ENCODE data around the gene MAGOHB.
"Not testable (repeated sequence)": the region's sequence is repeated elsewhere in the genome, so short reads cannot be mapped to it uniquely, and the experiment has no call there.

The MAGOHB gene

DNA sequence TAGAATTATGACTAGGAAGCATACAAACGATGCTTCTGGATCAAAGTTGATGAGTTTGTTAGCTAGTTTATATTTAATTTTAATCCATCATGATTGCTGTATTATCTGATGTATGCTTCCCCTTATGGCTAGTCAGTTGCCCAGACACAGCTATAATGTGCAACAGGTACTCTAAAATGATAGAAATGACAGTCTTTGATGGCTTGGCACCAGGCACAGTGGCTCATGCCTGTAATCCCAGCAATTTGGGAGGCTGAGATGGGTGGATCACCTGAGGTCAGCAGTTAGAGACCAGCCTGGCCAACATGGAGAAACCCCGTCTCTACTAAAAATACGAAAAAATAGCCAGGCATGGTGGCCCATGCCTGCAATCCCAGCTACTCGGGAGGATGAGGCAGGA is 2.2 kb downstream of the MAGOHB start:
- not testable (repeated sequence) for DNase-seq

DNA sequence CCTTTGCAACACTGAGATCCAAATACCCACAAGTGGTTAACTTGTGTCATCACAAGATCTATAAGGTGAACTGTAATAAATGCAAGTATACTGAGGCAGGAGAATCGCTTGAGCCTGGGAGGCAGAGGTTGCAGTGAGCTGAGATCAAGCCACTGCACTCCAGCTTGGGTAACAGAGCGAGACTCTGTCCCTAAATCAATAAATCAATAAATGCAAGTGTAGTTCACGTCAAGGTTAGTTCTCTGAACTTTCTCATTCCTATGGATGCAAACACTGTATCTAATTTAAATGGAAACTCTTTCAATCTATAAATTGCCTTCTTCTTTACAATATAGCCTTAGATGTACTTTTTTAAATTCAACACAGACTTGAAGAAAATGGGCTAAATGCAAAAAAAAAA is 3.2 kb downstream of the MAGOHB start:
- no peak for DNase-seq

DNA sequence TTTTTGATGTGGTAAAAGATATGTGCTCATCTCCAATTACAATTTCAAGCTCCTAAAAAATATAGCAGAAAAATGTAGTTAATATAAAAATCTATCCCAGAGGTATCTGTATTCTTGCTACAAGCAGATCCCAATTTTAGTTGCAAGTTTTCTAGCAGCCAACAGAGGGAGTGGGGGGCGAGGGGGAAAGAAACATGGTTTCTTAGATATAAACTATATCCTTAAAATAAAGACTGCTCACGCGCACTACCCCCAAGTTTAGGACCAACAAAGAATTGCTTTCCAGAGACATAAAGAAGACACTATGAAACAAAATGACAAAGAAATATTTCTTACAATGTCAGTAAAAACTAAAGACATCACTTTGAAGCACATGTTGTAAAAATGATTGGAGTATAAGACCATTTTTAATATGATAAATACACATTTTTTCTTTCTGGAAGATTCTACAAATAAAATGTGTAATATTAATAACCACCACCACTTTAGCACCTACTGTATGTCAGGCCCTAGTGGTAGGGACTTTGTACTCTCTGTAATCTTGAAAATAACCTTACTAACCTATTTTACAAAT is 5.4 kb downstream of the MAGOHB start:
- no peak for DNase-seq

DNA sequence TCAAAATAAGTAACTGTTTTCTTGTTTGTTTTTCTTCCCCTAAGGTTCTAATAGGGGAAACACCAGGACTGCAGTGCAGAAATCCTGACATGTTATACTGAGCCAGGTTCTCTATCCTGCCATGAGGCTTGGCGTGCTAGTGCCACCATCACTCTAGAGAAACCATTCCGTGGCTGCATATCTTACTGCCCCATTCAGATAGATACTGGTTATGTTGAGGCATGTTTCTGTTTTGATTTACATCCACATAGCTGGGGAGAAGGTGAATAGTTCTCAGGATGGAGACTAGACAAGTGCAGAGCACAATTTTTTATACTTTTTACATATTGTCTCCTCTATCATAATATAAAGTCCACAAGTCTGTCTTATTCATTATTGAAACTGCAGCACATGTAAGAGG is 11.5 kb downstream of the MAGOHB start:
- no peak for DNase-seq

DNA sequence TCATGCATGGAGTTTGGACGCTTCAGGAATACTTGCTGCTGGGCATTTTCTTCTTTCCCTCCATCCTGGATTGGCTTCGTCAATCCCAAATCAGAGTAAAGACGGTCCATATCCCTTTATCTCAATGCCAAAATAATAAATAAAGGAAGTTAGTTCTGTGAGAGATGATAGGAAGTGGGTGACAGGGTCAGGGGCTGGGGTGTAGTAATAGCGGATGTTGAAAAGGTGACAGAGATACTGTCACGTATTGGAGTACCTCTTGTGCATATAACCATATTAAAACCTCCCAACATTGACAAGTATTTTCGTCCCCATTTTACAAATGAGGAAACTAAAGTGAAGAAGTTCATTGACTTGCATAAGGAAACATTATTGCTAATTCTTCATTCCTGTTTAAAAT is 12.4 kb downstream of the MAGOHB start:
- DNase-seq: no peak

DNA sequence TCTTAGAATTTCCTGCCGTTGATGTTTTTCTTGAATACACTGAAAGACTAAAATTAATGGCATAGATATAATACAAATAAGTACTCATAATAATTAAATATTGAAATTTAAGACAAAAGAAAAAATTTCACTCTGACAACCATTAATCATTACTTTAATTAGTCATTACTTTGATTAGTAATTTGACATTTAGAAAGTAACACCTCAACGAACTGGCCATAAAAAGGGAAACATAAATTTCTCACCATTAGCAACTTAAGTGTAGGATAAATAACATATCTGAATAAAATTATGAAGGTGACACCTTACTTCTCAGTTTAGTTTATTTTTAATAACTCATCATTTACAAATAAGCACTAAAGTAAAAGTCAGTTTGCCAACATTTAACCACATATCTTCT is 17.5 kb downstream of the MAGOHB start:
- DNase-seq: no peak

DNA sequence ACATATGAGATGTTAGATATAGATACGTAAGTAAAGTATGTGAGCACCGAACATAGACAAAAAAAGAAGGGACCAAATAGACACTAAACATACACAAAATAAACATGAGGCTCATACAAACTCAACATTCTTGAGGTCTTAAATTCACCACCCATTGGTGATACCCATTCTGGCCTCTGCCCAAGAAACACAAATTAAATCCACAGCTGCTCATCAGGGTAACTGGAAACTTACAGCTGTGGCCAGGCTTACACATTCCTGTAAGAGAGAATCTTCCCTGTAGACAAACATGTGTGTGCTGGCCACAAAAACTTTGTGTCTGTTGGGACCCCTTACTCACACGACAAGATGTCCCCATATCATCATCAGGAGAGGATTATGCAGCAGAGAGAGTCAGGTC is 22.4 kb downstream of the MAGOHB start:
- DNase-seq: no peak

DNA sequence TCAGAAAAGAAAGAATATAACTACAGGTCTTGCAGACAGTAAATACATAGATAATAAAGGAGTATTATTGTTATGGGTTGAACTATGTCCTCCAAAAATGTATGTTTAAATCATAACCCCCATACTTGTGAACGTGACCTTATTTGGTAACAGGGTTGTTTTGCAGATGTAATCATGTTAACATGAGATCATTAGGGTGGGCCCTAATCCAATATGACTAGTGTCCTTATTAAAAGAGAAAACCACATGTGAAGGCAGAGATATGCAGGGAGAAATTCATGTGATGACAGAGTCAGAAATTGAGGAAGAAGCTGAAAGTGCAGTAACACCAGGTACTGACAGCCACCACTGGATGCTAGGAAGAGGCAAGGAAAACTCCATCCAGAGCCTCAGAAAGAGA is 29.0 kb downstream of the MAGOHB start:
- DNase-seq: no peak

DNA sequence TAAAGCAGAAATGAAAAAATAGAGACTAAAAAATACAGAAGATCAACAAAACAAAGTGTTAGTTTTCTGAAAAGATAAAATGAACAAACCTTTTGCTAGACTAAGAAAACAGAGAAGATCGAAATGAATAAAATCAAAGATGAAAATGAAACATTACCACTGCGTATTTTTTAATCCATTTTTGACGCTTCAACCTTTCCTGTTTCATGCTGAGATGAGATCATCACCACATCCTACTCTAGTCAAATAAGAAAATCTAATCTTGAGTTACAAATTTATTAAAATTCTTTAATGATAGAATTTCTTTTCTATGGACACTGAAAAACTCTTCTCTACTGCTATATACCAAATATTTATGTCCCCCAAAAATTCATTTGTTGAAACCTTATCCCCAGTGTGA is 30.7 kb downstream of the MAGOHB start:
- no peak for DNase-seq

DNA sequence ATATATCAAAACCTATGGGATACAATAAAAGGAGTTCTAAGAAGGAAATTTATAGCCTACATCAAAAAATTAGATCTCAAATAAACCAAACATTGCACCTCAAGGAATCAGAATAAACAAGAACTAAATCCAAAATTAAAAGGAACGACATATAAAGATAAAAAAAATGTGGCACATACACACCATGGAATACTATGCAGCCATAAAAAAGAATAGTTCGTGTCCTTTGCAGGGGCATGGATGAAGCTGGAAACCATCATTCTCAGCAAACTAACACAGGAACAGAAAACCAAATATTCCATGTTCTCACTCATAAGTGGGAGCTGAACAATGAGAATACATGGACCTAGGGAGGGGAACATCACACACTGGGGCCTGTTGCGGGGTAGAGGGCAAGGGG is 31.3 kb downstream of the MAGOHB start:
- not testable (repeated sequence) for DNase-seq

DNA sequence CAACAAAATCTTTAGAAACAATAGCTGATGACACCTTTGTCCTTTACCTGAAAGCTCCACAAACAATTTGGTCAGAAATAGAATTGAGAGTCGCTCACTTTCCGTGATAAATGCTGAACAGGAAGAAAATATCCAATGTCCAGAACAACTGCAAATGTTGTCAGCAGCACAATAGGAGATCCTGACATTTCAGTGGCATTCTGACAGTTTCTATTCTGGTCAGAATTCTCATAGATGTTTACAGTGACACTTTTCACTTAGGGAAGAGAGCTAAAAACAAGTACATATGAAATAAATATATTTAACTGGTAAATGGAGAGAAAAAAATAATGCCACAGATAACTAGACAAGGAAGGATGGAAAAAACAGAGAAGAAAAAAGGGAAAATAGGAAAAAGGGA is 39.1 kb downstream of the MAGOHB start:
- DNase-seq: no peak

DNA sequence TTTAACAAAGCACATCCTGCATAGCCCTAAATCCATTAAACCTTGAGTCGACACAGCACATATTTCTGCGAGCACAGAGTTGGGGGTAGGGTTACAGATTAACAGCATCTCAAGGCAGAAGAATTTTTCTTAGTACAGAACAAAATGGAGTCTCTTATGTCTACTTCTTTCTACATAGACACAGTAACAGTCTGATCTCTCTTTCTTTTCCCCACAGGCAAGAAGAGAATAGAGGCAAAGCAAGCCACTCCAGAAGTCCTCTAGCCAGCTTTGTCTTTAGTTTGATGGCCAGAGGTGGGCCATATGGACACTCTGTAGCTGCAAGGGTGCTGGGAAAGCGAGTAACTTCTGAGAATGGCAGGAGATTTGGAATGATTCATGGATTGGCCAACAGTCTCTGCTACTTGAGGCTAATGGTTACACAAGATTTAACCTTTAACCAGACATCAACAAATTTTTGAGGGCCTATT is 41.4 kb downstream of the MAGOHB start:
- not testable (repeated sequence) for DNase-seq

DNA sequence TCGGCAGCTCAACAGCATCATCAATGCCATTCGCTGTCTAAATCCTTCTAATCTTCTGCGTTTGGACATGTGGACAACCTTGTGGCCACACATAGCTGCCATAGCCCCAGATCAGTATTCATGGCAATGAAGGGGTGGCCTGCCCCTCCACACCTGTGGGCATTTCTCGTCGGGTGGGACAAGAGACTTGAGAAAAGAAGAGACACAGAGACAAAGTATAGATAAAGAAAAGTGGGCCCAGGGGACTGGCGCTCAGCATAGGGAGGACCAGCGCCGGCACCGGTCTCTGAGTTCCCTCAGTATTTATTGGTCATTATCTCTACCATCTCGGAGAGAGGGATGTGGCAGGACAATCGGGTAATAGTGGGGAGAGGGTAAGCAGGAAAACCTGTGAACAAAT is 42.3 kb downstream of the MAGOHB start:
- no peak for DNase-seq

DNA sequence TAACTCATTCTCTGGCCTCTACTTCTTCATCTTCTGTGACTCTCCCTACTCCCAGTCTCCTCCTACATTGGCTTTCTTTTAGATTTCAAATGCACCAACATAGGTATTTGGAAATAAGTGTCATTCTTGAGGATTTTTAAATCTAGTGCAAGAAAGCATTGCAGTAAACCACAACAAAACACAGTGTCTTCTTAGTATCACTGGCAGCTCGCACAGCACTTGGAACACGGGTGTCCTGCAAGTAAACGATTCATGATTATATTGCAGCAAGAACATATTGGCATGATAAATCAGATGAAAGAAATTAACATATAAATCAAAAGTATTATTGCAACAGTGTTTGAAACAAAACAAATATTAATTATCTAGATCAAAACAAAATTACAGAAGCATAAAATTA is 45.6 kb downstream of the MAGOHB start:
- DNase-seq: no peak

DNA sequence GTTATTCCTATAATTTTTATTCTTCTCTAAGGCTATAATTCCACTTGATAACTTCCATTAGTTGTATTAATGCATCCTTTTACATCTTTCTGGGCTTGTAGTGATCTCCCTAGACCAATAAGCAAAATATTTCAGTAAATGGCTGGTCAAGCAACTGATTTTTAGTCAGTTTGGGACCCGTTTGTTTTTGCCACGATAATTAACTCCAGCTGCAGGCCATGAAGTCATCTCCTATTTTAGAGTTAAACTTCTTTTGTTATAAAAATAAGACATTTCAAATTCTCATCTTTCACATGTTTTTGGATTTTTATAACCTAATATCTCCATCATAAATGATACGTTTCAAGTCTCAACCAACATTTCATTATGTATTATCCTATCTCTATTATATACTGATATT is 49.4 kb downstream of the MAGOHB start:
- no peak for DNase-seq

DNA sequence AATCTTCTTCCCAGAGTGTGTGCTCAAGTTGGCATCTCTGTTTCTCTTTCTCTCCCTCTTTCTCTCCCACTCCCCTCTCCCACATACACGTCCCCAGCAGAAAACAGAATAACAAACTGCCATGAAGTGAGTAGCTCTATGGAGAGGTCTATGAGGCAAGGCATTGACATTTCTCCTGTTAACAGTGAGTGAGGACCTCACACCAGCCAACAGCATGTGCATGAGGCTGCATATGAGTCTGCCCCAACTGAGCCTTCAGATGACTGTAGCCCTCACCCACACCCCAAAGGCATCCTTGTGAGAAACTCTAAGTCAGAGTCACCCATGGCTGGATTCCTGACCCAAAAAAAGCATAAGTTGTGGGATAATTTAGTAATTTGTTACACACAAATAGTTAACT is 50.4 kb downstream of the MAGOHB start:
- no peak for DNase-seq

DNA sequence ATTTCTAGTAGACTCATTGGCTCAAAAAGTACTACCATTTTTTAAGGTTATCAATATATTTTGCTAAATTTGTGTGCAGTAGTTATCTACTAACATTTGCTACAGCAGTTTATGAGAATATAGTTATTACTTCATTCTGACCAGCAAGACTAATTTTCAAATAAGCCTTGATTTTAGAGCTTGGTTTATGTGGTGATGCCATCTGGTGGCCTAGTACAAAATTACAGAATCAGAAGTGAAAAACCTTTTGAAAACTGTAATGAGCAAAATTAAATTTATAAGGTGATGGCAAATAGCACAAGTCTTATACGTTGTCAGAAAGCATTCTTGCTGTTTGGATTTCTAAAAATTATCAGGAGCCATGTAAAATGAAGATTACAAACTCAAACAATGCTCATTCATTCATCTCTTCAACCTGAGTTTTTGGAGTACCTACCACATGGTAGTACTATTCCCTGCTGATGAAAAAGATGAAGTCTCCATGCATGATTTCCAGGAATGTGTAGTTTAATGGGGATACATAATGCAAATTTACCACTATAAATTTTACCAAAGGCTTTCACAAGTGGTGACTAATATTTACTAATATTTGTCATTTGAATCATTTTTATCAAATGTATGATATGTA is 51.0 kb downstream of the MAGOHB start:
- no peak for DNase-seq

DNA sequence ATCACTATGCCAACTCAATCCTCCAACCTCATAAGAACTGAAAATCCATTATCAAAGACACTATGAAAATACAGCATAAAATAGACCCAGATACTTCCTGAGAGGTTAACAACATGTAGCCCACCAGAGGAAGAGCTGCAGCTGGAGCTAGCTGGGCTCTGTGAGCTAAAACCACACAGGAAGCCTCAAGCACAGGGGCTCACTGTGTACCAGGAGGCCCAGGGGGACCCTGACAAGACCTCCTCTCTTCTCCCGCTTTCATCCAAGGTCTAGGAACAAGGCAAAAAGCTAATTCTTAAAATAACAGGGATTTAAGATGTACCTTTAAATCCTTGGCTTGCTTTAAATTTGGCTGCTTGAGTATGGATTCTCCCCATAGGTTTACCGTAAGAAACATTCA is 54.2 kb downstream of the MAGOHB start:
- no peak for DNase-seq

DNA sequence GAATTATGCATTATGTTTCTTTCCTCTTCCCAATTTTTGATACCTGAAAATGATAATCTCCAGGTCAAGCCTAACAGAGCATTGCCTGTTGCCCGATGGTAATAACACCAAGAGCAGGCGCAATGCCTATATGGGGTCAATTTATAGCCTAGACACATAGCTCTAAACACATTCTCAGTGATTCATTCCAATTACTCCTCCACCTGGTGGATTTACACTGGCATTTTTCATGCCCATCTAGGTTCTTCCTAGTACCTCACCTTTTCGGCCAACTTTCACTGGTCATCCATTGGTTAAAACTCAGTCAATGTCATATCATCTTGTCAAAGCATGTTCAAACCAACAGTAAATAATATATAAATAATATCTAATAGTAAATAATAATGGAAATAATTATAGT is 54.6 kb downstream of the MAGOHB start:
- no peak for DNase-seq

DNA sequence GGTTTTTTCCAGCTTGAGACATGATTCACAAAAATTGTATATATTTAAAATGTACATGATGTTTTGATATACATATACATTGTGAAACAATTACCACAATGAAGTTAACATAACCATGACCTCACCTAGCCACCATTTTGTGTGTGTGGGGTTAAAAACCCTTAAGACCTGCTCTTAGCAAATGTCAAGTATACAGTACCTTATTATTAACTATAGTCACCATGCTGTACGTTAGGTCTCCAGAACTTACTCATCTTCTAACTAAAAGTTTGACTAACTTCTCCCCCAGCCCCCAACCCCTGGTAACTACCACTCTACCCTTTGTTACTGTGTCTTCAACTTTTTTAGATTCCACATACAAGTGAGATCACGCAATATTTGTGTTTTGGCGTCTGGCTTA is 55.1 kb downstream of the MAGOHB start:
- DNase-seq: no peak

DNA sequence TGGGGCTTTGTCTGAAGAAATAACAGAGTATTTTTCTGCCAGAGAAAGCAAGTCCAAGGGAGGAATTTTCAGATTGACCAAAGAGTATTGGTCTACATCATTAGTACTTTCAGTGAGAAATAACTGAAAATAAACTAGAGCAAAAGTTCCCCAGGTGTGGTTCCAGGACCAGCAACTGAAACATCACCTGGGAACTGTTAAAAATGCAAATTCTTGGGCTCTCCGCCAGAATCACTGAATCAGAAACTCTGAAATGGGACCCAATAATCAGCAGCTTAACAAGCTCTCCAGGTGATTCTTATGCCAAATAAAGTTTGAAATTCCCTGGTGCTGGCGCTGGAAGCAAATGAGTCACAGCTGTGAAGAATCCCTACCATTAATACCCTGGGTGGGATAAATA is 55.6 kb downstream of the MAGOHB start:
- no peak for DNase-seq

DNA sequence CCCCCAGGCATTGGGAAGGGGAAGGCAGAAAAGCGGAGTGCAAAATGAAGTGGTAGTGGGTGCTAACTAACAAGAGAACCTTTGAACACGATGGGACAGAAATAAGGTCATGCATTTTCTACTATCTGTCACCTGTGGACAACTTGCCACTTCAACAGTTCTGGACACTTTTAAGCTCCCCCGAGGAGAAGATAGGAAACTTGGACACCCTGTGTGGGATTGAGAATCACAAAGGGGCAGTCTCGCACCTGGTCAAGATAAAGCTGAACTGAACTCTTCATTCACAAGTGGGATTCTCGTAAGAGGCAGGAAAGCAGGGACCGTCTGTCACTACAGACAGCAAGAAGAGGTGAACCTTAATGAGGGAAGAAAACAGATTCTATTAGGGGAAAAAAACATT is 56.1 kb downstream of the MAGOHB start:
- DNase-seq: no peak

DNA sequence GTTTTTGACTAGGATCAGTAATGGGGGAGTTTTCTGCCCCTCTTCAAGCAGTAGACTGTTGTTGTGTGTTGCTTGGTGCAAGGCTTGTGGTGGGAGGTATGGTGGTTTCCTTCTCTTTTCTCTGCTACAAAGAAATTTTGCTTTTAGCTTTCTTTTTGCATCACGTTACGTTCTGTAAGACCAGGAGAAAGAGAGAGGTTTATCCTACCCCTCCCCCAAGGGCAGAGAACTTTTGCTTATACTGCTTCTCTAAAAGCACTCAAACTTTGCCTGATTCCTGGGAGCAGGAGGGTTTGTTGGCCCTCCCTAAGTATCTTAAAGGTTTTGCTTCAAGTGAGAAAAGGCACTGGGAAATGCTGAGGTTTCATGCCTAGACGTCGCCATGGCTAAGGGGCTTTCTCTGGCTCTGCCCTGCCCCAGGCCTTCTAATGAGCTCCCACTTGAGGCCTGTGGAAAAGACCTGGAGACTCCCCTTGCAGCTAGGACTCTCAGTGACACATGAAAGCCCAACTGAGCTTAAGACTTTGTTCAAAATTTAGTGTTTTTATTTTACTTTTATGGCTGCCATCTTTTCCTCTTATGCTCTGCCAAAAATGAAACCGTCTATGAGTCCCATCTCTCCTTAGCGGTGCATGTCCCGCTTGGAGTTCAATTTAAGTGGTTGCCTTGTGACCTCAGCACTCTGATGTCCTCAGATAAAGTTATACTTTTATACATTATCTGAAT is 58.5 kb downstream of the MAGOHB start:
- DNase-seq: no peak

DNA sequence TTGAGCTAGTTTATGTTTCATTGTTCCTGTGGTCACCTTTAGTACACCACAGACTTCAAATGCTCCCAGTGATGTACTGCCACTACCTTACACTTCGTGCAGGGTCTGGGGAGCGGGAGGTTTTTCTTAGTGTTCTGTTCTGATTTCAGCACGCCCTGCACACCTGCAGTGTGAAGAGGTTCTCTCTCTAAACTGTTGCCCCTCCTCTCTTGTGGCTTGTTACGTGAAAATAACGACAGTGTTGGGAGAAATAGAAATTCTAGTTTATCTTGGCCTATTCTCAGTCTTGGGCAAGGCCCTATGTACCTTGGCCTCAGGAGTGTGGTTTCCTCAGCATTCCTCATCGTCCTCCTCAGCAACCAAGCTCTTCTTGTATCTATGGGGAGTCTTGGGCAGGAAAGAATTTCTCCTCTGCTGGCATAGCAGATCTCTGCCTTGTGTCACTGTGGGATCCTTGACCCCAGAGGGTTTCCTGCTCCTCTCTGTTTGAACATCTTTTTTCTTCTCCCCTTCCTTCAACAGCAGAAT is 59.1 kb downstream of the MAGOHB start:
- no peak for DNase-seq

All from activated naive CD4-positive, alpha-beta T cell treated with anti-CD3 and anti-CD28 coated beads, Interleukin-2, amount 50 U/mL, for 16 hours (primary cell).